ENCODE measurements around the gene VRK1. TPM values are rescaled to one million over a fixed set of nuclear protein-coding genes. Genes with fewer than 3 reads are reported as not detected.

The VRK1 gene
- total and polyA plus RNA-seq, 7 experiments from 2014 or later: 28.5 to 52.2 (median 40.7) TPM

DNA sequence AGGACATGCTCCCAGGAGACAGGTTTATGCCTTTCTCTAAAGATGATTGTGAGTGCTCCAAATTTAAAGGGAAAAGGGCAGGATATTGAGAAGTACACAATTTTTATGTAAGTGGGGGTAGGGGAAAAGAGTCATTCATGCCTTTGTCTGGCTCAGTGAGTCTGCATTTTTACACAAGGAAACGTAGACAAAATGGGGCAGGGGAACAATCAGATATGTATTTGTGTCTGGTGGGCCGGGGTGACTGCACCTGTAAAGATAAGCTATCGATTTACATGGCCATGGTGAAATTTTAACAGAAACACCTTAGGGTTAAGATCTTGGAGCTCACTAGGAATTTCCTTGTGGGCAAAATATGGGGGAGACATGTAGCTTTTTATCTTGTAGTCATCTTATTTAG, 123.6 kb downstream of the VRK1 start:
- H3K36me3 ChIP-seq (ENCODE audit: control insufficient read depth in 2 of 3, insufficient read depth in 3 of 3, low read length in 3 of 3): no peaks in the 10 kb centered on the region
- ATAC-seq (no peak), DNase-seq (no peak)
- Mint-ChIP-seq H3K4me3 (no peak overlapping the region), H3K27ac (no peak overlapping the region), H3K36me3 (peaks cover 0 to 36% (median 18%) of the 10 kb centered on the region in 5 donors), H3K9me3 (peaks cover 0 to 16% (median 5%) of the 10 kb centered on the region in 11 donors), H3K27me3 (no peaks in the 10 kb centered on the region), H3K4me1 (peaks cover 0 to 1% (median 0%) of the 10 kb centered on the region in 7 donors)
- POLR2A ChIA-PET: no interaction called here
- intact Hi-C loops (cut with micrococcal nuclease): no loop called here
- H3K27me3 ChIP-seq (ENCODE audit: control insufficient read depth in 2 of 2, insufficient read depth in 2 of 2, low read length in 2 of 2): no peaks in the 10 kb centered on the region
- no peaks in the 10 kb centered on the region for H3K4me1 ChIP-seq (ENCODE audit: control insufficient read depth in 2 of 2, insufficient read depth in 2 of 2, low read length in 2 of 2)
- H3K4me3 ChIP-seq (ENCODE audit: low read length): no peak overlapping the region
- H3K27ac ChIP-seq (ENCODE audit: low read depth, low read length): no peak overlapping the region
- CTCF ChIA-PET: no interaction called here
- no peaks in the 10 kb centered on the region for H3K9me3 ChIP-seq (ENCODE audit: control insufficient read depth in 2 of 3, low read length in 3 of 3)

DNA sequence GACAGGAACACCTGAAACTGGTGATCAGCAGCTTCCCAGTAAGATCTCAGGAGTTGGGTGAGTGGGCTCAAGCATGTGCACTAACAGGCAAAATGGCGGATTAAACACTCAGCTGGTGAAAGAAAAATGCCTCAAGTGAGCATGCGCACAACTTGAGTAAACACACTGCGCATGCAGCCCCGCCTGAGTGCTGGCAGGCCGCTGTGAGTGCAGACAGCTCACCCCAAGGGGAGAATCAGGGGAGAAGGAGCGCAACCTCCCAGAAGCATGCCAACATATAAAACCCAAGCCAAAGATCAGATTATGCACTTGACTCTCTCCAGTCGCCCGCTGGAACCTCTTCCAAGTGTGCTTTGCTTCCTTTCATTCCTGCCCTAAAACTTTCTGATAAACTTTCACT, 125.8 kb downstream of the VRK1 start:
- Mint-ChIP-seq H3K27ac (no peak overlapping the region), H3K4me1 (peaks cover 0 to 1% (median 0%) of the 10 kb centered on the region in 7 donors), H3K27me3 (no peaks in the 10 kb centered on the region), H3K9me3 (peaks cover 0 to 16% (median 5%) of the 10 kb centered on the region in 11 donors), H3K4me3 (no peak overlapping the region), H3K36me3 (peaks cover 0 to 26% (median 12%) of the 10 kb centered on the region in 5 donors)
- intact Hi-C loops (cut with micrococcal nuclease): no loop called here
- H3K36me3 ChIP-seq (ENCODE audit: control insufficient read depth in 2 of 3, insufficient read depth in 3 of 3, low read length in 3 of 3): no peaks in the 10 kb centered on the region
- ChIA-PET CTCF (no interaction called here), POLR2A (no interaction called here)
- H3K27ac ChIP-seq (ENCODE audit: low read depth, low read length): no peak overlapping the region
- no peaks in the 10 kb centered on the region for H3K27me3 ChIP-seq (ENCODE audit: control insufficient read depth in 2 of 2, insufficient read depth in 2 of 2, low read length in 2 of 2)
- H3K4me3 ChIP-seq (ENCODE audit: low read length): no peak overlapping the region
- no peaks in the 10 kb centered on the region for H3K4me1 ChIP-seq (ENCODE audit: control insufficient read depth in 2 of 2, insufficient read depth in 2 of 2, low read length in 2 of 2)
- ATAC-seq: no peak
- DNase-seq: no peak
- no peaks in the 10 kb centered on the region for H3K9me3 ChIP-seq (ENCODE audit: control insufficient read depth in 2 of 3, low read length in 3 of 3)

DNA sequence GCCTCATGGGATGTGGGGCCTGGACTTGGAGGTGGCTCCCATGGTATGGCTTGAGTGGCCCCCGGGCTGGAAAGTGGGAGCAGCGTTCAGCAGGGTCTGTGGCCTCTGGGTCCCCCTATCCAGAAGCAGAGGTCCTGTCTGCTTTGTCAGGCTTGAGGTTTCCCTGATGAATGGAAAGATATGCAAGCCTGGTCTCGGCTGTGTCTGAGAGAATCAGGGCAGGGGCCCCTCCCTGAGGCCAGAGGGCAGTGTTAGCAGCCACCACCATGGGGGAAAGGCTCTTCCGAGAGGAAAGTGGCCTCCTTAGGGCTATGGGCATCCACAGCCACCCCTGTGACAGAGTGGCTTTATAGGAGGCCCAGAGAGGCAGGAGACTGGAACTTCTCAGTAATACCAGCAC, 128.2 kb downstream of the VRK1 start:
- Histone ChIP-seq H3K9me3 (ENCODE audit: control insufficient read depth in 2 of 3, low read length in 3 of 3) (no peaks in the 10 kb centered on the region), H3K27ac (ENCODE audit: low read depth, low read length) (no peak overlapping the region), H3K4me1 (ENCODE audit: control insufficient read depth in 2 of 2, insufficient read depth in 2 of 2, low read length in 2 of 2) (no peaks in the 10 kb centered on the region), H3K36me3 (ENCODE audit: control insufficient read depth in 2 of 3, insufficient read depth in 3 of 3, low read length in 3 of 3) (no peaks in the 10 kb centered on the region), H3K4me3 (ENCODE audit: low read length) (no peak overlapping the region), H3K27me3 (ENCODE audit: control insufficient read depth in 2 of 2, insufficient read depth in 2 of 2, low read length in 2 of 2) (no peaks in the 10 kb centered on the region)
- ChIA-PET POLR2A (no interaction called here), CTCF (no interaction called here)
- Mint-ChIP-seq H3K36me3 (peaks cover 0 to 21% (median 12%) of the 10 kb centered on the region in 5 donors), H3K9me3 (peaks cover 0 to 16% (median 5%) of the 10 kb centered on the region in 11 donors), H3K4me3 (no peak overlapping the region), H3K4me1 (peaks cover 0 to 5% (median 0%) of the 10 kb centered on the region in 7 donors), H3K27ac (no peak overlapping the region), H3K27me3 (no peaks in the 10 kb centered on the region)
- DNase-seq (no peak), ATAC-seq (no peak)
- intact Hi-C loops (cut with micrococcal nuclease): no loop called here

DNA sequence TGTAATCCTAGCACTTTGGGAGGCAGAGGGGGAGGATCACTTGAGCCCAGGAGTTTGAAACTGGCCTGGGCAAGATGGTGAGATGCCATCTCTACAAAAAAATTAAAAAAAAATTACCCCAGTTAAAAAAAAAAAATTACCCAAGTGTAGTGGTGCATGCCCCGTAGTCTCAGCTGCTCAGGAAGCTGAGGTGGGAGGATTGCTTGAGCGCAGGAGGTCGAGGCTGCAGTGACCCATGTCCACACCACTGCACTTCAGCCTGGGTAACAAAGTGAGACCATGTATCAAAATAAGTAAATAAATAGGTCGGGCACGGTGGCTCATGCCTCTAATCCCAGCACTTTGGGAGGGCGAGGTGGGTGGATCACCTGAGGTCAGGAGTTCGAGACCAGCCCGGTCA, 128.8 kb downstream of the VRK1 start:
- H3K9me3 ChIP-seq (ENCODE audit: control insufficient read depth in 2 of 3, low read length in 3 of 3): no peaks in the 10 kb centered on the region
- Mint-ChIP-seq H3K27me3 (no peaks in the 10 kb centered on the region), H3K4me3 (no peak overlapping the region), H3K4me1 (peaks cover 0 to 5% (median 0%) of the 10 kb centered on the region in 7 donors), H3K9me3 (peaks cover 0 to 11% (median 5%) of the 10 kb centered on the region in 11 donors), H3K36me3 (peaks cover 0 to 21% (median 11%) of the 10 kb centered on the region in 5 donors), H3K27ac (no peak overlapping the region)
- intact Hi-C loops (cut with micrococcal nuclease): no loop called here
- H3K4me1 ChIP-seq (ENCODE audit: control insufficient read depth in 2 of 2, insufficient read depth in 2 of 2, low read length in 2 of 2): no peaks in the 10 kb centered on the region
- no peak overlapping the region for H3K27ac ChIP-seq (ENCODE audit: low read depth, low read length)
- no peak for DNase-seq
- no peaks in the 10 kb centered on the region for H3K27me3 ChIP-seq (ENCODE audit: control insufficient read depth in 2 of 2, insufficient read depth in 2 of 2, low read length in 2 of 2)
- ChIA-PET POLR2A (no interaction called here), CTCF (no interaction called here)
- no peak overlapping the region for H3K4me3 ChIP-seq (ENCODE audit: low read length)
- ATAC-seq: no peak
- no peaks in the 10 kb centered on the region for H3K36me3 ChIP-seq (ENCODE audit: control insufficient read depth in 2 of 3, insufficient read depth in 3 of 3, low read length in 3 of 3)

DNA sequence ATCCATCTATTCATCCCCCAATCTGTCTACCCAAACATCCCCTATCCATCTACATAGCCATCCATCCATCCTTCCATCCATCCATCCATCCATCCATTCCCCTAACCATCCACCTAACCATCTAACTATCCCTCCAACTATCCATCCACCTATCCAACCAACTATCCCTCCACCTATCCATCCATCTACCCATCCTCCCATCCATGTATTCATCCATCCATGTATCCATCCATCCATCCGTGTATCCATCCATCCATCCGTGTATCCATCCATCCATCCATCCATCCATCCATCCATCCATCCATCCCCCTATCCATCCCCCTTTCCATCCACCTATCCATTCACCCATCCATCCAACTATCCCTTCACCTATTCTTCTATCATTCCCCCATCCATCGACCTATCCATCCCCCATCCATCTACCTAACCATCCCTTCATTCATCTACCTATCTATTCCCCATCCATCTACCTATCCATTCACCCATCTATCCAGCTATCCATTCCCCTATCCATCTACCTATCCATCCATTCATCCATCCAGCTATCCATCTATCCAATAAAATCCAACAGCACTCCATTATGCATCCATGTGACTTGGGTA, 131.7 kb downstream of the VRK1 start:
- Mint-ChIP-seq H3K9me3 (peaks cover 0 to 4% (median 0%) of the 10 kb centered on the region in 11 donors), H3K27ac (peak overlapping the region in 1 of 9 donors; percentile 1), H3K4me1 (peaks cover 0 to 5% (median 0%) of the 10 kb centered on the region in 7 donors), H3K27me3 (no peaks in the 10 kb centered on the region), H3K36me3 (peaks cover 0 to 8% (median 3%) of the 10 kb centered on the region in 5 donors), H3K4me3 (no peak overlapping the region)
- Histone ChIP-seq H3K4me1 (ENCODE audit: control insufficient read depth in 2 of 2, insufficient read depth in 2 of 2, low read length in 2 of 2) (no peaks in the 10 kb centered on the region), H3K4me3 (ENCODE audit: low read length) (no peak overlapping the region), H3K27ac (ENCODE audit: low read depth, low read length) (no peak overlapping the region), H3K27me3 (ENCODE audit: control insufficient read depth in 2 of 2, insufficient read depth in 2 of 2, low read length in 2 of 2) (no peaks in the 10 kb centered on the region), H3K36me3 (ENCODE audit: control insufficient read depth in 2 of 3, insufficient read depth in 3 of 3, low read length in 3 of 3) (no peaks in the 10 kb centered on the region), H3K9me3 (ENCODE audit: control insufficient read depth in 2 of 3, low read length in 3 of 3) (no peaks in the 10 kb centered on the region)
- intact Hi-C loops (cut with micrococcal nuclease): no loop called here
- ATAC-seq (no peak), DNase-seq (no peak)
- CTCF ChIA-PET: no interaction called here
- POLR2A ChIA-PET: no interaction called here

DNA sequence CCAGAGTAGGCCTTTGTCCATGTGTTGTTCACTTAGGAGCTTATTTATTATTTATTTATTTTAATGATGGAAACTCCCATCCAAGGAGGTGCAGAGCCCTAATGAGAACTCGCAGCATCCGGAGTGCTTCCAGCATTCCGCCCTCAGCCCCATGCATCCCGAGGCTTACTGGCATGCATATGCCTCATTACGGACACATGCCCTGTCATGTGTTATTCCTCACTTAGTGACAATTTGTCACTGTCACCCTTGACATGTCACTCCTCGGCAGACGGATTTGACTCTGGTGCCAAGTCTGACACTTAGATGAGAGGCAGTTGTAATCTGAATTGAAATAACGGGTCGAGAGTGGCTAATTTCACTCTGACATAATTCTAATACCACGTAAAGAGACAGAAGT, 132.8 kb downstream of the VRK1 start:
- Mint-ChIP-seq H3K4me3 (no peak overlapping the region), H3K4me1 (peaks cover 0 to 5% (median 0%) of the 10 kb centered on the region in 7 donors), H3K36me3 (peaks cover 0 to 8% (median 3%) of the 10 kb centered on the region in 5 donors), H3K9me3 (peaks cover 0 to 4% (median 0%) of the 10 kb centered on the region in 11 donors), H3K27me3 (no peaks in the 10 kb centered on the region), H3K27ac (no peak overlapping the region)
- DNase-seq (no peak), ATAC-seq (no peak)
- intact Hi-C loops (cut with micrococcal nuclease): no loop called here
- Histone ChIP-seq H3K27me3 (ENCODE audit: control insufficient read depth in 2 of 2, insufficient read depth in 2 of 2, low read length in 2 of 2) (no peaks in the 10 kb centered on the region), H3K4me3 (ENCODE audit: low read length) (no peak overlapping the region), H3K36me3 (ENCODE audit: control insufficient read depth in 2 of 3, insufficient read depth in 3 of 3, low read length in 3 of 3) (no peaks in the 10 kb centered on the region), H3K9me3 (ENCODE audit: control insufficient read depth in 2 of 3, low read length in 3 of 3) (no peaks in the 10 kb centered on the region), H3K4me1 (ENCODE audit: control insufficient read depth in 2 of 2, insufficient read depth in 2 of 2, low read length in 2 of 2) (no peaks in the 10 kb centered on the region), H3K27ac (ENCODE audit: low read depth, low read length) (no peak overlapping the region)
- ChIA-PET POLR2A (no interaction called here), CTCF (no interaction called here)

DNA sequence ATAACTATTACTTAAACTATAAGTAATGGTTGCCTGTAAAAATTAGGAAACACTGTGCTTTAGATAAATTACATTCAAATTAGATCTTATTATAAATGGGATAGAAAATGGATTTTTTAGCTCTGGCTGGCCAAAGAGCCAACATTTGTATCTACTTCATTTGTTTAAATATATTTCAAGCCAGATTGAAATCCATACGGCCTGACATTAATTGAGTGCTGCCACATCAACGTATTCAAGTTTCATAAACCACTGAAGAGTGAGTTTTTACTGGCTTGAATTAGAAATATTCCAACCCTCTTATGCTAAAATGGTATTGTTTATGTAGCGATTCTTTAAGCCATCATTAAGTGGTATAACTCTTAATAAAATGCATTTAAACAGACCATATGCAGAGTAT, 133.3 kb downstream of the VRK1 start:
- Mint-ChIP-seq H3K4me1 (peaks cover 0 to 5% (median 0%) of the 10 kb centered on the region in 7 donors), H3K4me3 (no peak overlapping the region), H3K27me3 (no peaks in the 10 kb centered on the region), H3K27ac (no peak overlapping the region), H3K9me3 (peaks cover 0 to 4% (median 0%) of the 10 kb centered on the region in 11 donors), H3K36me3 (peaks cover 0 to 8% (median 3%) of the 10 kb centered on the region in 5 donors)
- DNase-seq (no peak), ATAC-seq (no peak)
- H3K27ac ChIP-seq (ENCODE audit: low read depth, low read length): no peak overlapping the region
- H3K4me3 ChIP-seq (ENCODE audit: low read length): no peak overlapping the region
- H3K36me3 ChIP-seq (ENCODE audit: control insufficient read depth in 2 of 3, insufficient read depth in 3 of 3, low read length in 3 of 3): no peaks in the 10 kb centered on the region
- H3K9me3 ChIP-seq (ENCODE audit: control insufficient read depth in 2 of 3, low read length in 3 of 3): no peaks in the 10 kb centered on the region
- intact Hi-C loops (cut with micrococcal nuclease): no loop called here
- H3K27me3 ChIP-seq (ENCODE audit: control insufficient read depth in 2 of 2, insufficient read depth in 2 of 2, low read length in 2 of 2): no peaks in the 10 kb centered on the region
- ChIA-PET POLR2A (no interaction called here), CTCF (no interaction called here)
- H3K4me1 ChIP-seq (ENCODE audit: control insufficient read depth in 2 of 2, insufficient read depth in 2 of 2, low read length in 2 of 2): no peaks in the 10 kb centered on the region

Data from naive thymus-derived CD4-positive, alpha-beta T cell (primary cell).